GM18499 (cell line): Measurements from ENCODE around the gene PHF11.
"Not testable (repeated sequence)": the region's sequence is repeated elsewhere in the genome, so short reads cannot be mapped to it uniquely, and the experiment has no call there.

Source experiments
- ATAC-seq: cut with Tn5 transposase; IDR thresholded peaks from one replicate; pipeline ENCODE4 v1.9.1; 2021; ENCODE audit warnings: moderate number of reproducible peaks; ENCODE audit not compliant: insufficient read depth, unreplicated experiment

The PHF11 gene

DNA sequence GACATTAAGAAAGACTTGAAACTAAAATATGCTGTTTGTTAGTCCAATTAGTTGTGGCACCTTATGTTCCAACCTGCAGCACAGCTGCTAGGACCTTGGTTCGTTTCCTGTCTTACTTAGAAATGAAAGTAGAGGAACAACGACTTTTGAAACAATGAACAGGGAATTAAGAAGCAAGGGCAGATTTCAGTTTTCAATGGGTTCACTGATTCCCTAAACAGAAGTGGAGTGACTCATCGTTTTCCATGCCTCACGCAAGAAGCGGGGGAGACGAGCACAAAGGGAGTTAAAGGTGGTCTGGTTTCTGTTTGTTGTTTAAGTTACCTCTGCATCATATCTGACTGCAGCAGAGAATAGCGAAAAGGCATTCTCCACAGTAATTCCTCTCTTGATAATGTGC is 44.8 kb downstream of the PHF11 start:
- no peak for ATAC-seq

DNA sequence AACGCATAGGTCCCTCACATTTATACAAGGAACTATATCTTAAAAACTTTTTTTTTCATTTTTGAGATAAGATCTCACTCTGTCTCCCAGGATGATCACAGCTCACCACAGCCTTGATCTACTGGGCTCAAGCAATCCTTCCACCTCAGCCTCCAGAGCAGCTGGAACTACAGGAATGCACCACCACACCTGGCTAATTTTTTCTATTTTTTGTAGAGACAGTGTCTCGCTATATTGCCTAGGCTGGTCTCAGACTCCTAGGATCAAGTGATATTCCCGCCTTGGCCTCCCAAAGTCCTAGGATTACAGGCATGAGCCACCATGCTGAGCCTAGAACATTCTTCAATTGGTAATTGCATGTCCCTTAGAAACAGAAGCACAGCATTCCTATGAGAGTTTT is 47.9 kb downstream of the PHF11 start:
- ATAC-seq = no peak

DNA sequence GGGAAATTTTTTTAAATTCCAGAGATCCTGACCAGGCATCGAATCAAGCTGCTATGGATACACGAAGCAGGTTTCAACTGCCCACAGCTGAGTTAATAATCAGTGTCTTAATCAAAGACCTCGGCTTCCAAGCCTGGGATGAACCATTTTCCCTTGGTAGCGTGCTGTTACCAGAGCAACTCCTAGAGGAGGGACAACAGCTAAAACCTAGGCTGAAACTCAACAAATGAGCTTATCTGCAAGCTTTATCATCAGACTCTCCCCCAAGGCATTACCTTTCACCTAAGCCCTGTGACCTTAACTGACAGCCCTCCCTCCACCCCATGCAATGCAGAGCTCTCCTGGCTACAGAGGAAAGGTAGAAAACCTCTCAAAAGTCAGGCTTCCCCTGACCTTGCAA is 49.9 kb downstream of the PHF11 start:
- no peak for ATAC-seq

DNA sequence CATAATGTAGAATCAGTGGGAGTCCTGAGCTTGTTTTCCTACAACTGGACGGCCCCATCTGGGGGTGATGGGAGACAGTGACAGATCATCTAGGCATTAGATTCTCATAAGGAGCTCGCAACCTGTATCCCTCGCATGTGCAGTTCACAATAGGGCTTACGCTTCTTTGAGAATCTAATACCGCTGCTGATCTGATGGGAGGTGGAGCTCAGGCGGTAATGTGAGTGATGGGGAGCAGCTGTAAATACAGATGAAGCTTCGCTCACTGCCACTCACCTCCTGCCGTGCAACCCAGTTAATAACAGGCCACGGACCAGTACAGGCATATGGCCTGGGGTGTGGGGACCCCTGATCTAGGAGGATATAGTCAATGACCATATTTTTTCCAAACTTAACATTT is 50.8 kb downstream of the PHF11 start:
- ATAC-seq = no peak

DNA sequence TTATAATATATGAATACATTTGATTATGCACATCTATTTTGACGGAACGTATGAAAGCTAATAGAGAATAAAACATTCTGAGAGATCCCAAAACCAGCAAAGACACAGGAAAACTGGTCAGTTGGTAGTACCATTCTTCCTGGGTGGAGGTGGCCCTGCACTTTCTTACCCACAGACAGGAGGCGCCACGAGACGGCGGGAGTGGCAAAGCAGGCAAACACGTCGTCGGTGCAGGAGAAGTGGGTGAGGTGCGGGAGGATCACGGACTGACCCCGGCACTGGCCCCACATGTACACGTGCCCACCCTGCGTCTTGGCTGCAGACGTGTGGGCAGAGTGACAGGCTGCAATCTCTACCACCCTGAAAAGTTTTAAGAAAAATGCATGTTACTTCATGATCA is 53.5 kb downstream of the PHF11 start:
- ATAC-seq = no peak

DNA sequence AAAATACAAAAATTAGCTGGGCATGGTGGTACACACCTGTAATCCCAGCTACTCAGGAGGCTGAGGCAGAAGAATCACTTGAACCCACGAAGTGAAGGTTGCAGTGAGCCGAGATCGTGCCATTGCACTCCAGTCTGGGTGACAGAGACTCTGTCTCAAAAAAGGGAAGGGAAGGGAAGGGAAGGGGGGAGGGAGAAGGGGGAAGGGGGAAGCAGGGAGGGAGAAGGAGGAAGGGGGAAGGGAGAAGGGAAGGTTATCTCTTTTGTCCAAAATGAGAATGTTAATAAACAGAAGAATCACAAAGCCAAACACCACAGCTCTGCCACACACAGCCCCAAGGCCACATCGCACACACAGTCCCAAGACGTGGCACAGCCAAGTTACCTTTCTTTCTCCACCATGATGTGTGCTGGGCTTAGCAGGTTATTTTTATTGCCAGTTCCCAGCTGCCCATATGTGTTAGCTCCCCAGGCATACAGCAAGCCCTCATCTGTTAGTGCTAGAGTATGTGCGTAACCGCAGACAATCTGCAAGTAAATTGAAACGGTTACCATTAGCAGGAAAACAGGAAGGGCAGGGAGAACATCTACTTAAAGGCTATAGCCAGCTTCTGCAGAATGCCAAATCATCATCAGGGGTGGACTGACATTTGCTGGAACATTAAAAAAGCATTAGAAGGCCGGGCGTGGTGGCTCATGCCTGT is 55.3 kb downstream of the PHF11 start:
- no peak for ATAC-seq

DNA sequence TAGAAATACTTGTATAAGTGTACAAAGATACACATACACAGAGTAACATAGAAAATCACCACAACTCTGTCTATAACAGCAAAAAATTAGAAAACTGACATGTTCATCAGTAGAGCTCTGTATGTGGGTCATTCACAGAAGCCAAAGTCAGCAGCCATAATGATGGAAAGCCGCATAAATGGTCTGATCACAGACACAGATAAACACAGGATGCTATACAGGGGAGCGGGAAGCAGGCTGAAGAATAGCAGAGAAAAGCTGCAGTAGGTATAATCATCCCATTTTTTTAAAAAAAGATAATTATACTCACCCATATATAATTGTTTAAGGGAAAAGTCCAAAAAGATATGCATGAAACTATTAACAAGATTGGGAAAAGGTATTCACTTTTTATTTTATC is 58.1 kb downstream of the PHF11 start:
- ATAC-seq = no peak

DNA sequence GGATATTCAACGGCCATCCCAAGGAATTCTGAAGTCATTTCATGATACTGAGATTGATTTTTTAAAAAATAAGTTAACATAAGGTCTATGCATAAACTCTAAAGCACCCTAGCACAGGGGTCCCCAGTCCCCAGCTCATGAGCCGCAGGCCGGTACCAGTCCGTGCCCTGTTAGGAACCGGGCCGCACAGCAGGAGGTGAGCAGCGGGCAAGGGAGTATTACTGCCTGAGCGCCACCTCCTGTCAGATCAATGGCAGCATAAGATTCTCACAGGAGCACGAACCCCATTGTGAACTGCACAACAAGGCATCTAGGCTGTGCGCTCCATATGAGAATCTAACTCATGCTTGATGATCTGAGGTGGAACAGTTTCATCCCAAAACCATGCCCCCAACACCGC is 58.6 kb downstream of the PHF11 start:
- ATAC-seq = no peak

DNA sequence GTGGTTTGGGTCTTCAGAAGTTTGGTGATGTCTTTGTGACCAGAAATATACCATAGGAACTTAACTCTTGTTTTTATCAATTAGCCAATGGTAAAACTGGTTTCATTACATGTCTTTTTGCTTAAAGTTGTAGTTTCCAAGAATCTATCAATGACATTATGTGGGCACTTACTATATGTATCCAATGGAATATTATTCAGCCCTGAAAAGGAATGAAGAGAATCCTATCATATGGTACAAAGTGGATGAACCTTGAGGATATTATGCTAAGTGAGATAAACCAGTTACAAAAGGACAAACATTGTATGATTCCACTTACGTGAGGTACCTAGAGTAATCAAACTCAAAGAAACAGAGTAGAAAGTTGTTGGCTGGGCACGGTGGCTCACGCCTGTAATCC is 63.3 kb downstream of the PHF11 start:
- ATAC-seq = no peak

DNA sequence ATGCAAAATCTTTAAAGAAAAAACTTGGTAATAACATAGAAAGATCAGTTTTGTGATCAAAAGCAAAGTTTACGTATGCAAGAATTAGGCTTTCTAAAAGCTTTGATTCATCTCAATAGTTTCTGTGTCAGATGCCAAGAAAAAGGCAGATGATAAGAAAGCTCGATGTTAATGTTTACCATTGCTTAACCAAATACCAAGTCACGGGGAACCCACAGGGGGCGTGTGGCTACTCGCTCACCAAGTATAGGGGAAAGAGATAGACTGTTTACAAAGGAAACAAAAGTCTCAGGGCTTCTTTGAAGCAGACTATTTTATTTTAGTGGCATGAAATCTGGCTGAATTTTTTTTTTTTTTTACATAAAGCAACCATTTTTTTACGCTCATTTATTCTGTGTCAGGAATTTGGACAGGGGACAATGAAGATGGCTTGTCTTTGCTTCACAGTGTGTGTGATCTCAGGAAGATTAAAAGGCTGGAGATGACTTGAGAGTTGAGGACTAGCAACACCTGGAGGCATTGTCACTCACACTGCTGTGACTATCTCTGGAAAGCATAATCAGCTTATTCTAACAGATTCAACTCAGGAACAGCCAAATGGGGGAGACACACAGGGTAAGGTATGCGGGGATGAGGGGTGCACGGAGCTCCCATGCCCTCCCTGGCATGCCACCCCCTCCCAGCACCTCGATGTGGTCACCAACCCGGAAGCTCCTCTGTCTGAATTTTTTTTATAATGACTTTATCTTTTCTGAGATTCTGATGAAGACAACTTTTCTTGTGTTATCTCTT is 64.7 kb downstream of the PHF11 start:
- ATAC-seq = no peak

DNA sequence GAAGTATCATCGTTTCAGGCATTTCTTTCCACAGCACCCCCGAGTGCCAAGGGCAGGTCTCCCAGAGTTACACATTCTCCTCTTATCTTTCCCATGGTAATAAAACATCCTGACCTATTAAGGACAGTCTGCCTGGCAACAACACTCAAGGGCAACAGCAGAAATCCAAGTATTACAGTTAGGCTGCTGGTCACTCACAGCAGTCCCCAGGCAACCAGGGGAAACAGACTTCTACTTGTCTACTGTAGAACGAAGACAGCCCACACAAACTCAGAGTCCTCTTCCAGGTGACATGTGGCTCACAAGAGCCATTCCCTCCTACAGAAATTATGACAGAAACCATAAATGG is 65.3 kb downstream of the PHF11 start:
- ATAC-seq = no peak

DNA sequence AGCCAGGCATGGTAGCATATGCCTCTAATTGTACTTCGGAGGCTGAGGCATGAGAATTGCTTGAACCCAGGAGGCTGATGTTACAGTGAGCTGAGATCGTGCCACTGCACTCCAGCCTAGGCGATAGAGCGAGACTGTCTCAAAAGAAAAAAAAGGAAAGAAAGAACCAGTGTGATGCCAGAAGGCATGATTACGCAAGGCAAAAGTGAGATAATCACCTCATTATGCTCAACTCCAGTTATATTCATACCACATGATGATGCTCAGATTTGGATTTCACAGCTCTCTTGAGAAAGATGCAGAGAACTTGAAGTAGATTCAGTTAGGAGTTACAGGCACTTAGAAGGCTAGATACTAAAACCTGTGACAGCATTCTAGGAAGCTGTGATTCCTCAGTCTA is 67.8 kb downstream of the PHF11 start:
- no peak for ATAC-seq

DNA sequence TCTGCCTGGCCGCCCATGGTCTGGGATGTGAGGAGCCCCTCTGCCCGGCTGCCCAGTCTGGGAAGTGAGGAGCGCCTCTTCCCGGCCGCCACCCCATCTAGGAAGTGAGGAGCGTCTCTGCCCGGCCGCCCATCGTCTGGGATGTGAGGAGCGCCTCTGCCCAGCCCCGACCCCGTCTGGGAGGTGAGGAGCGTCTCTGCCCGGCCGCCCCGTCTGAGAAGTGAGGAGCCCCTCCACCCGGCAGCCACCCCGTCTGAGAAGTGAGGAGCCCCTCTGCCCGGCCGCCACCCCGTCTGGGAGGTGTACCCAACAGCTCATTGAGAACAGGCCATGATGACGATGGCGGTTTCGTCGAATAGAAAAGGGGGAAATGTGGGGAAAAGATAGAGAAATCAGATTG is 69.7 kb downstream of the PHF11 start:
- ATAC-seq = not testable (repeated sequence)

DNA sequence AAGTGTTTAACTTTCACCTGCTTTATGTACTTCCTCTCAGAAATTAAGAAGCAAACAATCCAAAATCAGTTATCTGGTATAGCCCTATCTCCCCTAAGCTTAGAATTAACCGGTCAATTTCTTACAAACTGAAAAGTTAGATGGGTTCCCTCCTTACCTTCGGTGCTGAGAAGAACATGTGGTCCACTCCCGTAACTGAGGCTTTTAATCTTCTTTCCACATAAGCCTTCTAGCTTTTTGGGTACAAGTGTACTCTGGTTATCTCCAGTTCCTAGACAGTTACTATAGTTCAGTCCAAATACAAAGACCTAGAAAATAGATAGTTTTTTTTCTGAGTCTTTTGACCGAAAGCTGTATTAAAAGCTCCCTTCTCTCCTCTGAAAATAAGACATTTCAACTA is 70.7 kb downstream of the PHF11 start:
- no peak for ATAC-seq

DNA sequence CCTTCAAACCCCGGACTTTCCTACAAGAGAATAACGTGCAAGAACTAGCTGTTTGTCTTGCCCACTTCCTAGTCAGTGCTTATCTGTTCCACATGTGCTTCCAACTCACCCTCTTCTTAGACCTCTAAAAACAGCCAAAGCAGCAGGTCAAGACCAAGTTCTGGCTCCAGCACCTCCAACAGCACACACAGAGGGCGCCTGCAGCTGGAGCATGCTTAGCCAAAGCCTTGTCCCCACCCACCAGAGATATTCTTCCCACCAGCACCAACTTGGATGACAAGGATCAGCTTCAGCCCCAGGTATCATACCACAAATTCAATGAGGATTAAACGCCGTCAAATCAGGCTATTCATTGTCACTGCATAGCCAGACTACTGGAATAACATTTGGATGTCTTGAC is 71.7 kb downstream of the PHF11 start:
- ATAC-seq = no peak

DNA sequence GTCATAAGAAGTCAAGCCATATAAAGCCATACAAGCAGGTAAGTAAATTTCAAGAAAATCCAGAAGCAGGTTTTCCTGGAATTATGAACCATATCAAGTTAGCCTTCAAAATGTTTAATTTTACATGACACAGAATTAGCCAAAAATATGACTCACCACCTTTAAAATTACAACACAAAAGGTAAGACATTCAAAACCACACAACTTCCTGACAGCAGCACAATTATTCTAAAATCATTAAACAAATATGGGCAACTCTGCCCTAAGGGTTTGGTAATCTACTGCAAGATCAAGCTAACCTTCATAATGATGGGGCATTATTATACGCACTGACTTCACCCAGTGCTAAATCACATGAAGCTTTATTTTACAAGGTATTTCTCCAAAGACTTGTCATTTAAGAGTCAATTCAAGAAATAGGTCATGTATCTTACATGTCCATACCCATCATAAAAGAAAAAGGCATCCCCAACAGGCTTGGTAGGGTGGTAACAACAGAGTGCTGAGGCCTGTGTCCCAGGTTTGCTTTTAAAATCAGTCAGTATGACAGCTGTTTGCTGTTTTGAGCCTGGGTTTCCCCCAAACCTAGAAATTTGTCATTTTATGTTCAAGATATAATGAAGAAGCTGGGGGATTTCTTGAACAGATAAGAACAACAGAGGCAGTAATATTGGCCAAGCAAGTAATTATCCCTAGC is 74.4 kb downstream of the PHF11 start:
- ATAC-seq = no peak

DNA sequence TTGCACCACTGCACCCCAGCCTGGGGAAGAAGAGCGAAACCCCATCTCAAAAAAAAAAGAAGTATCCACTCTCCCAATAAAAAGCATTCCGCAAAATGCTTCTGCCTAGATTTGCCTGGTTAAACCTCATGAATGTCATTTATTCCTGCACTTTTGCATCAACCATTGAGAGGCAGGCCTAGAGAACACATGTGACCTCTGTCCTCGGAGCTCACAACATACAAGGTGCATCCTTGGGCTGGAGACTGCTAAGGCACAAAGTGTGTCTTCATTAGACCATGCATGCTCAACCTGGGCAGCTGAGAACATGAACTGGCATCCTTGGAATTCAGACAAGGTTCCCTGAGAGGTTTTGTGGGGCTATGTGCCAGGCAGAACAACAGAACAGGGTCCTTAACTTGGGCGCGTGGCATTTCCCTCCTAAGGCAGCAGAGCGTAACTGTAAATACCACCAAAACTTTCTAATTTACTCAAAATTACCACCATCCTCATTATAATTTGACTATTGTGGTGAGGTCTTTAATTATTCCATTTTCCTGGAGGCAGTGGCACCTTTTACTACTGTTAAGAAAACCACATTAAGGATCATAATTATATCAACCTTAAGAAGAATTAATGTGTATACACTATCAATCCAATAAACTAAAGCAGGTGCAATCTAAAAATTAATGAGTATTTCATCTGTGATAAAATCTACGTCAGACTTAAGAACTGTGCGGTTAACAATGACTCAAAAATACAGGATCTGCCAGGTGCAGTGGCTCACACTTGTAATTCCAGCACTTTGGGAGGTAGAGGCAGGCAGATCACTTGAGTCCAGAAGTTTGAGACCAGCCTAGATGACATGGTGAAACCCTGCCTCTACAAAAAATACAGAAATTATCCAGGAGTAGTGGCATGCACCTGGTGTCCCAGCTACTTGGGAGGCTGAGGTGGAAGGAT is 75.8 kb downstream of the PHF11 start:
- ATAC-seq = no peak
